ENCODE data around the gene ZFPM1.

Gene ZFPM1

DNA sequence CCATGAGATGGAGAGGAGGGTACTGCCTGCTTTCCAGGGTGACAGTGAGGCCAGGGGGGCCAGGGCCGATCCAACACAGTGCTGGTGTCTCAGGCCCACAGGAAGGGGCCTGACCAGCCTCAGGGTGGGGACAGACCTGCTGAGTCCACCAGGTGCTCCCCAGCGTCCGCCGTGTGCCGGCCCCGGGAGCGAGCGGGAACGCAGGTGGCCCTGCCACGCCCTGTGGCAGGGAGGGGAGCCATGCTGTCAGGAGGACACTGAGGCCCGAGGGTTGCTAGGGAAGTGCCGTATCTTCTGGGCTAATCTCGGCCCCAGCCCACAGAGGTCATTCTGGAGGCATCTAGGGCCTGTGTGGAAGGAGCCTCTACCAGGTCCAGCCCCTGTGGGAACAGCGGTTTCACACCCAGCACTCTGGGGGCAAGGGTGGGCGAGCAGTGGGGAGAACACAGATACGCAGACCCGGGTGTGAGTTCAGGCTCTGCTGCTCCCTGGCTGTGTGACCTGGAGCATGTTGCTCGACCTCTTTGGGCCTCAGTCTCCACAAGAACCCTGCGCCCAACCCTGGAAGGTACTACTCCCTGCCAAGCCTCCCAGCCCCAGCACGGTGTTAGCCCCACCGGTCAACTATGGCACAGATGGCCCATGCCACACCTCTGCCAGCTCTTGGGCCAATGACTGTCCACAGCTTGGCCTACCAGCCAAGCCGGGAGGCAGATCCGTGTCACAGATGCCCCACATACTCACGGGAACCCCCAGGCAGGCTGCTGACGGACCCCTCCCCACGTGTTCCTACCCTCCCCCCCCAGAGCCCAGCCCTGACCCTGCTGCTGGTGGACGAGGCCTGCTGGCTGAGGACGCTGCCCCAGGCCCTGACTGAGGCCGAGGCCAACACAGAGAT lies 73.2 kb downstream of the ZFPM1 start:
- no peak for DNase-seq (ENCODE audit: low read depth in 3 of 3)

DNA sequence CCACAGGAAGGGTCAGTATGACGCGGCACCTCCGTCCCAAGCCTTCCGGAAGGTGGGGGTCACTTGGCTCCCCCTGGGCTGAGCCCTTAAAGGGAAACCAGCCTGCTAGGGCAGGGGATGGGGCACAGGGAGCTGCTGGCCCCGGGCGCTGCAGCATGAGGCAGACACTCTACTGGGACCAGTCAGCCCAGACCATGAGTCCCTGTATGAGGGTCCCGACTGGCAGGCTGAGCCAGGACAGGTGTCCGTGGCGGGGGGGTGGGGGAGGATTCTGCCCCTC lies 73.8 kb downstream of the ZFPM1 start:
- no peak for DNase-seq (ENCODE audit: low read depth in 3 of 3)

GRCh38 chr16:88527186-88527936 lies 74.3 kb downstream of the ZFPM1 start:
- peak; percentile 38 to 49 (median 41) for DNase-seq (ENCODE audit: low read depth in 3 of 3)

- DNase-seq (ENCODE audit: low read depth in 3 of 3) = no peak
These were observed 75.1 kb downstream of the ZFPM1 start for GRCh38 chr16:88527937-88528743.

DNA sequence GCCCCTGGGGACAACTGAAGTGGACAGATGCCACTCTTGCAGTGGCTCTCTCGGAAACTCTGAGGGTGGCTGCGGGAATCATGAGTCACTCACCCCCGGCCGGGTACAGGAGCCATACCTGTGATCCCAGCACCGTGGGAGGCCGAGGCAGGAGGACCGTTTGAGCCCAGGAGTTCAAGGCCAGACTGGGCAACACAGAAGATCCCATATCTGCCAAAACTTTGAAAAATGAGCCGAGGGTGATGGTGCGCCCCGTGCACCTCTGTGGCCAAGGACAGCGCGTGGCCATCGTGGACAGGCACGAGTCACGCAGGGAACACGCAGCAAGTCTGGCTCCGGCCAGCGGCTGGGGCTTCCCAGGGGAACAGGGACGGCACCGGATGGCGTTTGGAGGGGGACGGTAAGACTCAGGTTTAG lies 75.8 kb downstream of the ZFPM1 start:
- DNase-seq (ENCODE audit: low read depth in 3 of 3) = no peak

DNA sequence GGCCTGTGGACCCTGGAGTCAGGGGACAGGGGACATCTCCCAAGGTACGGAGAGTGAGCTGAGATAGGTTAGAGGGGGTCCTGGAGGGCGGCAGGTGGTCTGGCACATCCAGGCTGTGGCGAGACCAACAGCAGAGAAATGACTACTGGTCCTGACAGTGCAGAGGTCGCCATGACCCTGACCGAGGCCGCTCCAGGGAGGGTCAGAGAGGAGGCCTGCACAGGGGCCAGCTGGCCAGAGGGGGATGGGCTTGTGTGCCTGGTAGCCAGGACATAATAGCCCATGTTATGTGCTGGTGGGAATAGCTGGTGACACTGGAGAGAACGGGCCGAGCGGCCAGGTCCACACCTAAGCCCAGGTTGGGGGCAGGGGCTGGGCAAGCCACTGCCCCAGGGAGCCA lies 76.5 kb downstream of the ZFPM1 start:
- no peak for DNase-seq (ENCODE audit: low read depth in 3 of 3)

GRCh38 chr16:88530051-88530857 lies 77.2 kb downstream of the ZFPM1 start:
- no peak for DNase-seq (ENCODE audit: low read depth in 3 of 3)

- DNase-seq (ENCODE audit: low read depth in 3 of 3) = no peak
These were observed 77.8 kb downstream of the ZFPM1 start for GRCh38 chr16:88530858-88531203.

DNA sequence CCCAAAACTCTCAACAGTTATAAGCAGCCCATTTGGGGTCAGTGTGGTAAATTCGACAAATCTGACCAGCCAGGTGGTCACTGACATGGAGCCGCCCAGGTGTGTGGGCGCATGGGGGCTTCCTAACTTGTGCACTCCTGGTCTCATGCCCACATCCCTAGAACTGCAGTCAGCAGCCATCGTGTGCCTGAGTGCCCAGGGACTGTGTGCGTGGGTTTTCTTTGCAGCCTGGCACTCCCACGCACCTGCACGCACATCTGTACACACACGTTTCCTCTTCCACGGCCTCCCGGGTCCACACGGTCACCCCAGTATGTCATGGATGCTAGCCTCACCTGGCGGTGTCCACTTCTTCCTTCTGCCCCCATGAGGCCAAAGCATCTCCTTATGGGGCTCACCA lies 78.3 kb downstream of the ZFPM1 start:
- no peak for DNase-seq (ENCODE audit: low read depth in 3 of 3)

DNA sequence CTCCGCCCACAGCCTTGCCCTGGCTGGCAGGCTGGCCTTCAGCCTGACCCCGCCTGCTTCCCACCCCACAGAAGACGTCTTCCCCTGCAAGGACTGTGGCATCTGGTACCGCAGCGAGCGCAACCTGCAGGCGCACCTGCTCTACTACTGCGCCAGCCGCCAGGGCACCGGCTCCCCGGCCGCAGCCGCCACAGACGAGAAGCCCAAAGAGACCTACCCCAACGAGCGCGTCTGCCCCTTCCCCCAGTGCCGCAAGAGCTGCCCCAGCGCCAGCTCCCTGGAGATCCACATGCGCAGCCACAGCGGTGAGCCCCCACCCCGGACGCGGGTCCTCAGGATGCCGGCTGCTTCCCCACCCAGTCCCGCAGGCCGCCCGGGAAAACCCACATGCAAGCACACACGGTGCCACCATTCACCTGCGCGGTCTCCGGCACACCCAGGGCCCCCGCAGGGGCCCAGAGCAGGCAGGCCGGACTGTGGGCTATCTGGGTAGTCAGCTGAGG lies 78.9 kb downstream of the ZFPM1 start:
- no peak for DNase-seq (ENCODE audit: low read depth in 3 of 3)

DNA sequence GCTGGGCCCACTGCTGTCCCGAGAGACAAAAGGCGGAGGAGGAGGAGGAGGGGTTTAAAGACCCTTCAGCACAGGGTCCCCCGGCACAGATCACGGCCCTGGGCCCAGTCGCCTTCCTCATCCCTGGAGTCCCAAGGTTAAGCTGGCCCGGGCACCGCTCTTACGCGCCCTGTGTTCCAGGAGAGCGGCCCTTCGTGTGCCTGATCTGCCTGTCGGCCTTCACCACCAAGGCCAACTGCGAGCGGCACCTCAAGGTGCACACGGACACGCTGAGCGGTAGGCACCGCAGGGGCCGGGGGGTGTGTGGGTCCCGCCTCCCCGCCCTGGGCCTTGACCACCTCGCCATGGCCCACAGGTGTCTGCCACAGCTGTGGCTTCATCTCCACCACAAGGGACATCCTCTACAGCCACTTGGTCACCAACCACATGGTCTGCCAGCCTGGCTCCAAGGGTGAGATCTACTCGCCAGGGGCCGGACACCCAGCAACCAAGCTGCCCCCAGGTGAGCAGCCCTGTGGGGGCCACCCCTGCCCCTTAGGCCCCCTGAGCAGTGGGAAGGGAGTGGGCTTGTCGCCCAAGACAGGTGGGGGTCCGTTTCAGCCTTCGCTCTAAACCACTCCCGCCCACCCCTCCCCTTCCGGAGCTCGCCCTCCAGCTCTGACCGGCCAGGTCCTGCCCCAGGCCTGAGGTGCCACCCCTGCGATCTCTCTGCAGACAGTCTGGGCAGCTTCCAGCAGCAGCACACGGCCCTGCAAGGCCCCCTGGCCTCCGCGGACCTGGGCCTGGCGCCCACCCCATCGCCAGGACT lies 79.6 kb downstream of the ZFPM1 start:
- DNase-seq (ENCODE audit: low read depth in 3 of 3) = no peak

GRCh38 chr16:88533381-88533917 lies 80.4 kb downstream of the ZFPM1 start:
- DNase-seq (ENCODE audit: low read depth in 3 of 3) = no peak

DNA sequence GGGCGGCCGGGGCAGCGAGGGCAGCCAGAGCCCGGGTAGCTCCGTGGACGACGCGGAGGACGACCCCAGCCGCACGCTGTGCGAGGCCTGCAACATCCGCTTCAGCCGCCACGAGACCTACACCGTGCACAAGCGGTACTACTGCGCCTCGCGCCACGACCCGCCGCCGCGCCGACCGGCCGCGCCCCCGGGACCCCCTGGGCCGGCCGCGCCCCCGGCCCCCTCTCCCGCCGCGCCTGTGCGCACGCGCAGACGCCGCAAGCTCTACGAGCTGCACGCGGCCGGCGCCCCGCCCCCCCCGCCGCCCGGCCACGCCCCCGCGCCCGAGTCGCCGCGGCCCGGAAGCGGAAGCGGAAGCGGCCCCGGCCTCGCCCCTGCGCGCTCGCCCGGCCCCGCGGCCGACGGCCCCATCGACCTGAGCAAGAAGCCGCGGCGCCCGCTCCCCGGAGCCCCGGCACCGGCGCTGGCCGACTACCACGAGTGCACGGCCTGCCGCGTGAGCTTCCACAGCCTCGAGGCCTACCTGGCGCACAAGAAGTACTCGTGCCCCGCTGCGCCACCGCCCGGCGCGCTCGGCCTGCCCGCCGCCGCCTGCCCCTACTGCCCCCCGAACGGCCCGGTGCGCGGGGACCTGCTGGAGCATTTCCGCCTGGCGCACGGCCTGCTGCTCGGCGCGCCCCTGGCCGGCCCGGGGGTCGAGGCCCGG lies 81.0 kb downstream of the ZFPM1 start:
- DNase-seq (ENCODE audit: low read depth in 3 of 3) = peak; percentile 57 to 80 (median 69)

GRCh38 chr16:88534638-88535190 lies 81.6 kb downstream of the ZFPM1 start:
- DNase-seq (ENCODE audit: low read depth in 3 of 3) = peak in 1 of 3 experiments; percentile 28

DNA sequence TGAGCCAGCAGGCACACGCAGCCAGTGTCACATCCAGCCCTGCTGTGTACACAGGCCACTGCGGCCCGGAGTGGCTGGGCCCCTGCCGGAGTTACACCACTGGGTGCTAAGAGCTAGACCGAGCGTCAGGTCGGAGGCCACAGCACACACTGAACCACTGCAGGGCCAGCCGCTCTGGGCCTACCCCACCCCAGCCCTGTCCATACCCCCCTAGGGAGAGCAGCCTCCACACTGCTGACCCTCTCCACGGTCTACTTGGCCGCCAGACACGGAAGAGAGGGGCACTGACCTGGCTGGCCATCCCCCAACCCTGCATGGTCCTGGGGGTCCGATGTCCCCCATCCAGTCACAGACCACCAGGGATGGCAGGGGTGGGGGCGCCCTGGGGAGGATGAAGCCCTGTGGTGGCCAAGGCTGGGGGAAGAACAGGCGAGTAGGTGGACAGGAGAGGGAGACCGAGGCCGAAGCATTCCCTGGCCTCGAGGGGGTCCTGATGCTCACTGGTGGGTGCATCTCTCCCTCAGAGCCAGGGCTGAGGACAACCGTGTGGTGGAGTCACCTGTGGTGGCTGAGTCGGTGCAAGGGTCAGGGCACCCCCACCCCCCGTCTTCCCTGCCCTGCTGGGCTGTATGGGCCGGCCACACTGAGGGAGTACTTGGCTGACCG lies 82.2 kb downstream of the ZFPM1 start:
- DNase-seq (ENCODE audit: low read depth in 3 of 3) = no peak

GRCh38 chr16:88535857-88536222 lies 82.8 kb downstream of the ZFPM1 start:
- no peak for DNase-seq (ENCODE audit: low read depth in 3 of 3)

DNA sequence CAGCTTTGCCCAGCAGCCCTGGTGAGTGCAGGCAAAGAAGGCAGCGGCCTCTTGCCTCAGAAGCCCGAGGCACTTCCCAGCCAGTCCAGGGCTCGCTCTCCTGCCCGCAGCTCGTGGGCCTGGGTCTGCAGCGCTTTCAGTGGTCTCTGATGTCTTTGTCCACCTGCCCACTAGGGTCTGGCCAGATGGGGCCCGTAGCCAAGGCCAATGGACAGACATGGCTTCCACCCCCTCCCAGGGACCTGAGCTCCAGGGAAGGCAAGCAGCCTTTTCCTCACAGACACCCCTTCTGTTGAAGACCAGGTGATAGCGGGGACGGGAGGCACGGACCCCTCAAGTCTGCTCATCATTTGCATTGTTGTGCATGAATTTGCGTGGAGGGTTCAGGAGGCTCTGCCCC lies 83.4 kb downstream of the ZFPM1 start:
- DNase-seq (ENCODE audit: low read depth in 3 of 3) = no peak

GRCh38 chr16:88536971-88537751 lies 84.1 kb downstream of the ZFPM1 start:
- DNase-seq (ENCODE audit: low read depth in 3 of 3) = no peak

All from stimulated activated CD4-positive, alpha-beta T cell treated with anti-CD3 and anti-CD28 coated beads, TNF-alpha, amount 100 ng/mL, for 24 hours (primary cell).